Measurements from ENCODE around the gene TTPAL. TPM values are rescaled to one million over a fixed set of nuclear protein-coding genes. Genes with fewer than 3 reads are reported as not detected.

The TTPAL gene
- total RNA-seq, 1 experiment from 2014 or later: 14.0 TPM

- ATAC-seq (peak; percentile 12), DNase-seq (peak; percentile 88)
- H3K4me3 ChIP-seq (ENCODE audit: low read length): peak overlapping the region; percentile 1; the same call in 1 of the 2 replicates
- ChIA-PET POLR2A (ENCODE audit: unreplicated experiment) (interaction anchor here (0.8 kb wide), 1 partner anchor 20 kb away, joined by 8 read pairs; the partner anchor contains the start of gene TTPAL), CTCF (no interaction called here)
- peaks cover 30% of the 10 kb centered on the region for H3F3A ChIP-seq (ENCODE audit: low read length, unreplicated experiment)
- peaks cover 47% of the 10 kb centered on the region for H3K36me3 ChIP-seq (ENCODE audit: low read depth, low read length)
- BruUV-seq (replicated peaks): no TSS peak
- H3K9me2 ChIP-seq (replicated peaks; ENCODE audit: low read length): no peaks in the 10 kb centered on the region
- H2AFZ ChIP-seq (ENCODE audit: low read length): no peak overlapping the region
- H3K79me2 ChIP-seq (ENCODE audit: low read length): peaks cover 5% of the 10 kb centered on the region; the same call in 1 of the 2 replicates
- peak overlapping the region; percentile 96 for H3K27ac ChIP-seq (ENCODE audit: low read length)
- peaks cover 50% of the 10 kb centered on the region for H3K4me1 ChIP-seq (ENCODE audit: insufficient read depth, low read length)
- H4K20me1 ChIP-seq (ENCODE audit: low read length): no peaks in the 10 kb centered on the region
- no peaks in the 10 kb centered on the region for H3K9me3 ChIP-seq (ENCODE audit: low read length)
- peak overlapping the region; percentile 92 for H3K9ac ChIP-seq (ENCODE audit: low read length)
- no peaks in the 10 kb centered on the region for H3K27me3 ChIP-seq (ENCODE audit: low read length)
- intact Hi-C loops (cut with micrococcal nuclease): loop anchor here (1.0 to 2.0 kb wide), 2 partner anchors 27 to 78 kb away; partner anchors contain the start of gene SERINC3
- TF ChIP-seq EZH2phosphoT487 (IDR thresholded peaks at IDR 0.05; ENCODE audit: borderline replicate concordance, low read length): no peak
- no peak for TF ChIP-seq EZH2 (IDR thresholded peaks at IDR 0.05; ENCODE audit: low read length, unreplicated experiment)
- H3K4me2 ChIP-seq (ENCODE audit: low read length): peak overlapping the region; percentile 59
Observed at GRCh38 chr20:44495257-44495656, 19.6 kb downstream of the TTPAL start.

DNA sequence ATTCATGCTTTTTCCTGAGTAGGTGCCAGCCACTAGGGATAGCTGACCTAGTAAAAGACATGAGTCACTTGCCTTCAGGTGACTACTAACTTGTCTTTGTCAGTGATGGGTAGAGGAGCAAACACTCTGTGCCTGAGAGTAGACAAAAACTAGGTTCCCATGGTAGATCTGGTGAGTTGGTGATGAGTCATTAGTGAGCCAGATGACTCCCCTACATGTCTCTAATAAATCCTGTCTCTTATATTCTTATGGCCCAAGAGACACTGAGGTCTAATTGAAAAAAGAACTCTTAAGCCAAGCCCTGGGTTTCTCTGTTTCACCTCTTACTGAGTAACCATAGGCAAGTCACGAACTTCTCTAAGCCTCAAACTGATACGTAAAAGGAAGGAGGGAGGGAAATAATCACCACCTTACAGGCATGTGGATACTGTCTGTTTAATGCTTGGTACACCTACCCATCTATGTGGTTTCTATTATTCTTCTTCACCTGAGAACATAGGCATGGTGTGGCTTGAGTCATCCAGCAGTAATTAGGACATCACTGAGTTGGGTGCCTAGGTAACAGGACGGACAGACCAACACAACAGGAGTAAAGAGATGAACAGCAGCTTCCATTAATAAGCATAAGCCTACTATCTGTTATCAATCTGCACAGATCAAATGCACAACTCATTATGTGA is 20.3 kb downstream of the TTPAL start:
- H3K9me2 ChIP-seq (replicated peaks; ENCODE audit: low read length): no peaks in the 10 kb centered on the region
- POLR2A ChIA-PET (ENCODE audit: unreplicated experiment): interaction anchor here (0.6 to 0.8 kb wide), 2 partner anchors 21 to 26 kb away, joined by 3 to 8 read pairs; partner anchors contain the start of genes SERINC3 and TTPAL
- no peaks in the 10 kb centered on the region for H4K20me1 ChIP-seq (ENCODE audit: low read length)
- H3K27ac ChIP-seq (ENCODE audit: low read length): peak overlapping the region; percentile 96
- ATAC-seq (peak; percentile 82), DNase-seq (peak; percentile 99)
- CTCF ChIA-PET: no interaction called here
- no peaks in the 10 kb centered on the region for H3K27me3 ChIP-seq (ENCODE audit: low read length)
- TSS peak; percentile 20 for BruUV-seq (replicated peaks)
- peaks cover 30% of the 10 kb centered on the region for H3F3A ChIP-seq (ENCODE audit: low read length, unreplicated experiment)
- peaks cover 49% of the 10 kb centered on the region for H3K36me3 ChIP-seq (ENCODE audit: low read depth, low read length)
- intact Hi-C loops (cut with micrococcal nuclease): loop anchor here (1.0 to 2.0 kb wide), 2 partner anchors 26 to 77 kb away; partner anchors contain the start of gene SERINC3
- H3K9ac ChIP-seq (ENCODE audit: low read length): peak overlapping the region; percentile 92
- H3K4me2 ChIP-seq (ENCODE audit: low read length): peak overlapping the region; percentile 59
- peaks cover 5% of the 10 kb centered on the region; the same call in 1 of the 2 replicates for H3K79me2 ChIP-seq (ENCODE audit: low read length)
- no peaks in the 10 kb centered on the region for H3K9me3 ChIP-seq (ENCODE audit: low read length)
- peaks cover 50% of the 10 kb centered on the region for H3K4me1 ChIP-seq (ENCODE audit: insufficient read depth, low read length)
- peak overlapping the region; percentile 20; the same call in 1 of the 2 replicates for H3K4me3 ChIP-seq (ENCODE audit: low read length)
- H2AFZ ChIP-seq (ENCODE audit: low read length): no peak overlapping the region
- TF ChIP-seq EZH2phosphoT487 (IDR thresholded peaks at IDR 0.05; ENCODE audit: borderline replicate concordance, low read length) (no peak), EZH2 (IDR thresholded peaks at IDR 0.05; ENCODE audit: low read length, unreplicated experiment) (no peak)
- TF ChIP-seq, protein P1, sequence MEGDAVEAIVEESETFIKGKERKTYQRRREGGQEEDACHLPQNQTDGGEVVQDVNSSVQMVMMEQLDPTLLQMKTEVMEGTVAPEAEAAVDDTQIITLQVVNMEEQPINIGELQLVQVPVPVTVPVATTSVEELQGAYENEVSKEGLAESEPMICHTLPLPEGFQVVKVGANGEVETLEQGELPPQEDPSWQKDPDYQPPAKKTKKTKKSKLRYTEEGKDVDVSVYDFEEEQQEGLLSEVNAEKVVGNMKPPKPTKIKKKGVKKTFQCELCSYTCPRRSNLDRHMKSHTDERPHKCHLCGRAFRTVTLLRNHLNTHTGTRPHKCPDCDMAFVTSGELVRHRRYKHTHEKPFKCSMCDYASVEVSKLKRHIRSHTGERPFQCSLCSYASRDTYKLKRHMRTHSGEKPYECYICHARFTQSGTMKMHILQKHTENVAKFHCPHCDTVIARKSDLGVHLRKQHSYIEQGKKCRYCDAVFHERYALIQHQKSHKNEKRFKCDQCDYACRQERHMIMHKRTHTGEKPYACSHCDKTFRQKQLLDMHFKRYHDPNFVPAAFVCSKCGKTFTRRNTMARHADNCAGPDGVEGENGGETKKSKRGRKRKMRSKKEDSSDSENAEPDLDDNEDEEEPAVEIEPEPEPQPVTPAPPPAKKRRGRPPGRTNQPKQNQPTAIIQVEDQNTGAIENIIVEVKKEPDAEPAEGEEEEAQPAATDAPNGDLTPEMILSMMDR (conservative IDR thresholded peaks at IDR 0.05; ENCODE audit: low read depth, low read length): no peak

GRCh38 chr20:44496976-44497375 is 21.3 kb downstream of the TTPAL start:
- Histone ChIP-seq H3K4me2 (ENCODE audit: low read length) (peak overlapping the region; percentile 51), H3K27me3 (ENCODE audit: low read length) (no peaks in the 10 kb centered on the region), H2AFZ (ENCODE audit: low read length) (no peak overlapping the region), H3K4me3 (ENCODE audit: low read length) (peak overlapping the region; percentile 20; the same call in 1 of the 2 replicates), H3K79me2 (ENCODE audit: low read length) (peaks cover 5% of the 10 kb centered on the region; the same call in 1 of the 2 replicates), H3F3A (ENCODE audit: low read length, unreplicated experiment) (peaks cover 30% of the 10 kb centered on the region), H3K9me2 (replicated peaks; ENCODE audit: low read length) (no peaks in the 10 kb centered on the region), H3K4me1 (ENCODE audit: insufficient read depth, low read length) (peaks cover 50% of the 10 kb centered on the region), H3K9me3 (ENCODE audit: low read length) (no peaks in the 10 kb centered on the region), H4K20me1 (ENCODE audit: low read length) (no peaks in the 10 kb centered on the region), H3K9ac (ENCODE audit: low read length) (peak overlapping the region; percentile 92), H3K27ac (ENCODE audit: low read length) (peak overlapping the region; percentile 96), H3K36me3 (ENCODE audit: low read depth, low read length) (peaks cover 50% of the 10 kb centered on the region)
- TF ChIP-seq EZH2 (IDR thresholded peaks at IDR 0.05; ENCODE audit: low read length, unreplicated experiment) (no peak), EZH2phosphoT487 (IDR thresholded peaks at IDR 0.05; ENCODE audit: borderline replicate concordance, low read length) (no peak)
- TF ChIP-seq, protein P1 (conservative IDR thresholded peaks at IDR 0.05; ENCODE audit: low read depth, low read length): no peak
- ChIA-PET POLR2A (ENCODE audit: unreplicated experiment) (no interaction called here), CTCF (no interaction called here)
- no TSS peak for BruUV-seq (replicated peaks)
- ATAC-seq (peak; percentile 62), DNase-seq (peak; percentile 98)
- intact Hi-C loops (cut with micrococcal nuclease): loop anchor here (1.0 kb wide), 1 partner anchor 113 kb away; no protein-coding TSS in a partner anchor
